ENCODE data around the gene SLC2A14.

DNA sequence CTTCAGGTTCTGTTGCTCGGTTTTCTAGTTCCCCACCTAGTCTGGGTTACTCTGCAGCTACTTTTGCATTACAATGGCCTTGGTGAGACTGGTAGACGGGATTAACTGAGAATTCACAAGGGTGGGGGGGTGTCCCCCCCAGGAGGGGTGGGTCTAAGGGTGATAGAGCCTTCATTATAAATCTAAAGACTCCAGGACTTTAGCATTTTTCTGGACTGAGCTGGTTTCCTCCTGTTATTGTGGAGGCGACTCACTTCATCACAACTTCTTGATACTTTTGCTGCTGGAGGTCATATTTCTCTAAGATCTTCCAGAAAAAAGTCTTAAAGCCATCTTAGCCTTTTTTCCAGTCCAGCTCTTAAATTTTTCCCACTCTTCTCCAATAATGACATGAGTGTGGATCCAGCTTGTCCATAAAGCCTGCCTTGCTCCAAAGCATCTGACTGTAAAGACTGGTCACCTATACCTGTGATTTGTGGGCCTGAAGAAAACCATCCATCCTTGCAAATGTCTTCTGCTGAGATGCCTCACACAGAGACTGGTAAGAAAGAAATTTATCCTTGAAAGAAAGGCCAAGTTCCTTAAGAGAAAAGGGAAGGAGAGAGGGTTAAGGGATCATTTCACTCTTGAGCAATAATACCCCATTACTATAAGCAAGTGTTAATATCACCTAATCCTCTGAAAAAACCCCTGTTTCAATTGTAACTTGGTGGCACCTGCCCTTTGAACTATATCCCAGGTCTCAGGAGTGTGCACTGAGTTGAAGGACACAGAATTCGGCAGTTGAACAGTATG is 19.7 kb upstream of the SLC2A14 start:
- TF ChIP-seq, protein P1, sequence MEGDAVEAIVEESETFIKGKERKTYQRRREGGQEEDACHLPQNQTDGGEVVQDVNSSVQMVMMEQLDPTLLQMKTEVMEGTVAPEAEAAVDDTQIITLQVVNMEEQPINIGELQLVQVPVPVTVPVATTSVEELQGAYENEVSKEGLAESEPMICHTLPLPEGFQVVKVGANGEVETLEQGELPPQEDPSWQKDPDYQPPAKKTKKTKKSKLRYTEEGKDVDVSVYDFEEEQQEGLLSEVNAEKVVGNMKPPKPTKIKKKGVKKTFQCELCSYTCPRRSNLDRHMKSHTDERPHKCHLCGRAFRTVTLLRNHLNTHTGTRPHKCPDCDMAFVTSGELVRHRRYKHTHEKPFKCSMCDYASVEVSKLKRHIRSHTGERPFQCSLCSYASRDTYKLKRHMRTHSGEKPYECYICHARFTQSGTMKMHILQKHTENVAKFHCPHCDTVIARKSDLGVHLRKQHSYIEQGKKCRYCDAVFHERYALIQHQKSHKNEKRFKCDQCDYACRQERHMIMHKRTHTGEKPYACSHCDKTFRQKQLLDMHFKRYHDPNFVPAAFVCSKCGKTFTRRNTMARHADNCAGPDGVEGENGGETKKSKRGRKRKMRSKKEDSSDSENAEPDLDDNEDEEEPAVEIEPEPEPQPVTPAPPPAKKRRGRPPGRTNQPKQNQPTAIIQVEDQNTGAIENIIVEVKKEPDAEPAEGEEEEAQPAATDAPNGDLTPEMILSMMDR (conservative IDR thresholded peaks at IDR 0.05; ENCODE audit: low read length), result no peak
- TF ChIP-seq EZH2phosphoT487 (IDR thresholded peaks at IDR 0.05; ENCODE audit: borderline replicate concordance), result no peak

All from Loucy (cell line).